GM18502 (cell line): ENCODE results near the gene TMEM128.

Source experiments
- ATAC-seq: cut with Tn5 transposase; IDR thresholded peaks from one replicate; pipeline ENCODE4 v1.9.1; 2021; ENCODE audit warnings: mild to moderate bottlenecking; ENCODE audit not compliant: unreplicated experiment, poor library complexity

TMEM128 gene

GRCh38 chr4:4248029-4248884 lies at the start of gene TMEM128:
TMEM128 (minus strand) TSS chr4:4248223; CDS start chr4:4248202, 21 bp downstream.
- ATAC-seq: peak; percentile 98

GRCh38 chr4:4296283-4296846 lies 48.3 kb upstream of the TMEM128 start:
- no peak for ATAC-seq

- no peak for ATAC-seq
These were observed 45.3 kb upstream of the TMEM128 start for GRCh38 chr4:4293279-4293678.

GRCh38 chr4:4289941-4290850 lies 42.2 kb upstream of the TMEM128 start, which contains the start of the genes LYAR and ZBTB49:
LYAR (minus strand) TSS chr4:4290154; CDS start chr4:4283742, 6,412 bp downstream.
ZBTB49 (plus strand) TSS chr4:4290251; CDS start chr4:4299946, 9,695 bp downstream.
- peak; percentile 93 for ATAC-seq

- ATAC-seq: peak; percentile 22
These were observed 41.5 kb upstream of the TMEM128 start for GRCh38 chr4:4289597-4289940.

- no peak for ATAC-seq
These were observed 41.0 kb upstream of the TMEM128 start for GRCh38 chr4:4289055-4289454.

GRCh38 chr4:4288098-4288497 lies 40.1 kb upstream of the TMEM128 start:
- ATAC-seq: no peak

- no peak for ATAC-seq
These were observed 37.0 kb upstream of the TMEM128 start for GRCh38 chr4:4284827-4285618.

- ATAC-seq: no peak
These were observed 33.8 kb upstream of the TMEM128 start for GRCh38 chr4:4281787-4282186.

GRCh38 chr4:4277531-4277930 lies 29.5 kb upstream of the TMEM128 start:
- ATAC-seq: no peak

GRCh38 chr4:4274226-4274625 lies 26.2 kb upstream of the TMEM128 start:
- ATAC-seq: no peak

GRCh38 chr4:4271912-4272311 lies 23.9 kb upstream of the TMEM128 start:
- no peak for ATAC-seq

GRCh38 chr4:4270529-4270928 lies 22.5 kb upstream of the TMEM128 start:
- ATAC-seq: no peak

- ATAC-seq: no peak
These were observed 21.8 kb upstream of the TMEM128 start for GRCh38 chr4:4269856-4270255.

- no peak for ATAC-seq
These were observed 21.3 kb upstream of the TMEM128 start for GRCh38 chr4:4269331-4269731.

GRCh38 chr4:4268776-4269175 lies 20.8 kb upstream of the TMEM128 start:
- ATAC-seq: no peak

- no peak for ATAC-seq
These were observed 20.0 kb upstream of the TMEM128 start for GRCh38 chr4:4267981-4268380.

GRCh38 chr4:4260185-4260751 lies 12.2 kb upstream of the TMEM128 start:
- ATAC-seq: no peak

GRCh38 chr4:4259484-4260100 lies 11.6 kb upstream of the TMEM128 start:
- no peak for ATAC-seq
